ENCODE data around the gene GNAO1.

DNA sequence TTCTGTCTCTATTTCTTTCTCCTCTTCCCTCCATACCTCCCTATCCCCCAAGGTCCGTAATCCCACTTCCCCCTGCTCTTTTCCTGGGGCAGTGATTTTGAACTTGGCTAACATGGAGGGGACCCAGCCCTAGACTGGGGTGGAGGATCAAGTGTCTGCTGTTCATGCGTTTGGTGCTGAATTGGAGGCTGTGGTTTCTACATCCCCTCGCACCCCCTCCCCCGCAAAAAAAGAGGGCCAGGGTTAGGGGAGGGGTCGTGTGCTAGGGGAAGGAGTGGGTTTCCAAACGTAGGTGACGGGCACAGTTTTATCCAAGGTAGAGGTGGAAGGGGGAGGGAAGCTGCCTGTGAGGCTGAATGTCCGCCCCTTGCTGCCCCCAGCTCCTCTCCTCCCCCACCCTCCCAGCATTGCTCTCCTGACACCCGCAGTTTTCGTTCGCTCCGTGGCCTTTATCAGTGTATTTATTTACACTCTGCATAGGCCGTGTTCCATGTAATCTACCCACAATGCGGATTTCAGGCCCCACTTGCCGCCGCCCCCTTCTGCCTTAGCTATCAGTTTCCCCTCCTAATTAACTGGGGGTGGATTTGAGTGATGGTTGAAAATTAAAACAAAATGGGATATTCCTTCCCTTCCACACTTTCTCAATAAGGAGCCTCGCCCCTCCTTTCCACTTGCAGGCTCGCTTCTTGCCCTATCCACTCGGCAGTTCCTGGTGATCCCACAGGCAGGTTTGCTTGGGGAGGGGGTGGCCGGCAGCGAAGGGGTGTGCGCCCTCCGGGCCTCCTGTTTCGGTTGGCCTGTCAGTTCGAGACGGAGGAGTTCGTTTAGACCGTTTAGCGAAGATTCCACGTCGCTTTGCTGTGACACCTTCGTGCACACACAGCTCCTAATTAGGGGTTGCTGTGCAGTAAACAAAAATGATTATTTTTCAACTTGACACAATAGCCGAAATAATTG is 2.0 kb downstream of the GNAO1 start:
- TF ChIP-seq CTCF (conservative IDR thresholded peaks at IDR 0.05; ENCODE audit: low read depth, low read length) (no peak), EZH2 (IDR thresholded peaks at IDR 0.05; ENCODE audit: low read length, unreplicated experiment) (no peak), EZH2phosphoT487 (IDR thresholded peaks at IDR 0.05; ENCODE audit: borderline replicate concordance, low read length) (no peak)

Measured in PC-3 (cell line).